Esophagus (tissue), 2 donors: ENCODE measurements around the gene SLC9A1. TPM values are rescaled to one million over a fixed set of nuclear protein-coding genes. Genes with fewer than 3 reads are reported as not detected.

Source experiments
- H3K27ac ChIP-seq, 2 donors: one replicate each; pipeline ENCODE4 v1.5.1; 2013; ENCODE audit warnings: low read depth in 2 of 2, mild to moderate bottlenecking in 2 of 2, inconsistent platforms in 1 of 2, low read length in 1 of 2, moderate library complexity in 1 of 2
- H3K27me3 ChIP-seq, 2 donors: one replicate each; pipeline ENCODE4 v1.6.1; 2013; ENCODE audit warnings: low read length in 2 of 2, control low read depth in 1 of 2, mild to moderate bottlenecking in 1 of 2; ENCODE audit not compliant: insufficient read depth in 2 of 2, control insufficient read depth in 1 of 2
- H3K36me3 ChIP-seq, 2 donors: one replicate each; pipeline ENCODE4 v1.6.1; 2013; ENCODE audit warnings: low read length in 1 of 2; ENCODE audit not compliant: control insufficient read depth in 2 of 2, insufficient read depth in 2 of 2
- H3K4me1 ChIP-seq, 2 donors: one replicate each; pipeline ENCODE4 v1.6.1; 2013; ENCODE audit warnings: low read length in 1 of 2; ENCODE audit not compliant: control insufficient read depth in 2 of 2, insufficient read depth in 2 of 2
- H3K4me3 ChIP-seq, 2 donors: one replicate each; pipeline ENCODE4 v1.5.1; 2013; ENCODE audit warnings: low read length in 2 of 2, mild to moderate bottlenecking in 2 of 2, low read depth in 1 of 2, moderate library complexity in 1 of 2
- H3K9me3 ChIP-seq, 2 donors: one replicate each; pipeline ENCODE4 v1.6.1; 2013; ENCODE audit warnings: mild to moderate bottlenecking in 2 of 2, low read depth in 1 of 2, low read length in 1 of 2, moderate library complexity in 1 of 2; ENCODE audit not compliant: control insufficient read depth in 2 of 2, insufficient read depth in 1 of 2
- WGBS, 2 donors: extraction: QIAGEN DNeasy Blood & Tissue Kit; methylation state at CpG; one replicate each; pipeline ENCODE4 v1.1.7; 2013; 5-methylcytosine and 5-hydroxymethylcytosine counted together
- polyA plus RNA-seq, 2 donors: library from polyadenylated mRNA; stranded (reverse); fragments of 200-250 nt; gene quantifications; one replicate each; pipeline ENCODE4 v1.2.3, GENCODE V29; 2013
- donor health status: healthy with polysubstance abuse.
- donor health status: Bipolar disorder and iron deficiency.

Gene SLC9A1
- polyA plus RNA-seq, 2 donors: 9.1 to 16.1 TPM

DNA sequence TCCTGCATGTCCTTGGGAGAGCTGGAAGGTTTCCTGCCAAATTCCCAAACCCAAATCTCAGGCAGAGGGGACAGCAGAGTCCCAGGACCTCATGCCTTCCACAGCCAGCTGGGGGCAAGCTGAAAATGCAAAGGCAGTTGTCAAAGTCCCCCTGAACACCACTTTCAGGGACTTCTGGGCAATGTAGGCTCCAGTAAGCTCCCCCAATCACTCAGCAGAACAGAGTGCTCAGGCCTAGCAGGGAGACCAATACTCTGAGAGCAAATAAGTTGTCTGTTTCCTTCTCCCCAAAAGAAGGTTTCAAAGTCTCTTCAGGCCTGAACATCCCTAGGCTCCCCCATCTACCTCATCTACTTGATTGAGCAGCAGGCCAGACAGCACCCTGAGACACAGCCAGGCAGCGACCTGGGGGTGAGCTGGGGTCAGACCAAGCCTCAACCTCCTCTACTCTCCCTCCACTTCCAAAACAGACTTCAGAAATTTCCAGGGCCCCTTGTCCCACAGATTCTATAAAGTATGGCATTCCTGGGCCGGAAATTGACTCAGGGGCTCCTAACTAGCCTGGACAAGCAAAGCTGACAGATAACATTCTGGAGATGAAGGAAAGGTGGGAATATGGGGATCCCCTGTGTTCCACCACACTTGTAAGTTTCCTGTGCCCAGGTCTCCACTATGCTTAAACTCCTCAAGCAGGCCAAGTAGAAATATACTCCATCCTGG is 1.9 kb downstream of the SLC9A1 start:
- Histone ChIP-seq H3K36me3 (no peaks in the 10 kb centered on the region), H3K4me3 (peak overlapping the region; percentile 74 to 75), H3K27me3 (no peaks in the 10 kb centered on the region), H3K4me1 (peaks cover 9 to 14% of the 10 kb centered on the region in 2 donors), H3K9me3 (no peaks in the 10 kb centered on the region), H3K27ac (peak overlapping the region; percentile 57 to 92)
- 31 to 48% methylated on average over 2 of the region's 2 CpGs for WGBS, 2 donors

DNA sequence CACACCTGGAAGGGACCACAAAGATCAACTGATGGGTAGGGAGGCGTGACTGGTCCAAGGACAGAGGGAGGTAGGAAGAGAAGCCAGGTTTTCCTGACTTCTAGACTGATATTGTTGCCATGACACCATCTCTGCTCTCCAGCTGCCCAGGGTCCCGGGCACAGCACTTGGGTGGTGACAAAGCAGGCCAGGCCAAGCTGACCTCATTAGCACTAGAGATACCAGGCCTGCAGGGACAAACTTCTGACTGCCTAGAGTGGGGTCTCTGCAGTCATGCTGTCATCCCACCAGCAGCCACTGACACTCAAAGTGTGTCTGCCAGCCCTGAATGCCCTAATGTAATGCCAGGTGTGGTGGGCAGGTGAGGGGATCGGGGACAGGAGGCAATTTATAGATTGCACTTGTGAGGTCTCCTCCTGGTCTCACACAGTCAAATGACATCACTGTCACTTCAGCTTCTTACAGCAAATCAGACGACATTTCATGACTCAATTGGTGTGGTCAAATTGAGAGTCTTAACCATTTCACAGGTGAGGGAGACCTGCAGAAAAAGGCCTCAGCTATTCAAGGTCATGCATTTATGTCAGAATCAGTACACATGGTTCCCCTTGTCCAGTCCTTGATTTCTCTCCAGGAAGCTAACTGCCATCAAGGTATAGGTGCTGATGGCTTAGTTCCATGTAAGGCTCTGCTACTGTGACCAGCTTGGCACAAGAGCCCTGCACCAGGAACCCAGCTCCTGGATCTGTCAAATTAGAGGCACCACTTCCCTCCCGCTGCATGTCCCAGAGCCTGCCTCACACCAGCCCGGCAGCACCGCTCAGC is 2.7 kb downstream of the SLC9A1 start:
- Histone ChIP-seq H3K4me1 (peaks cover 9 to 14% of the 10 kb centered on the region in 2 donors), H3K4me3 (peak overlapping the region; percentile 34 to 74), H3K9me3 (no peaks in the 10 kb centered on the region), H3K27me3 (no peaks in the 10 kb centered on the region), H3K27ac (peak overlapping the region in 1 of 2 donors; percentile 92), H3K36me3 (no peaks in the 10 kb centered on the region)
- 47 to 48% methylated on average over 7 of the region's 7 CpGs for WGBS, 2 donors

DNA sequence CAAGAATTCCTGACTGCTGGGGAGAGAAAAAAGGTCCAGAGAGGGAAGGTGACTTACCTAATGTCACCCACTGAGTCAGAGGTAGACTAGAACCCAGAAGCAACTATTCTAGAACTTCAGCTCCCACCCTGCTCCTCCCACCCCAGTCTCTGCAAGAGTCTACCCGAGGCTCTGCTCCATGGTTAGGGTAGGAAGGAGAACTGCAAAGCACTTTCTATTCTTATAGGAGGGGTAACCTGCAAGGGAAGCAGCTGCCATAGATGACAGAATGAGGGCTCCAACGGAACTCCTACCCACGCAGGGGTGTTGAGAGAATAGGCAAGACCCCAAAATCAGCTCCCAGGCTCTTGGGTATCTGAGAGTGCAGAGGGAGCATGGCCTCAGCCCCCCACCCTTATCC is 4.3 kb downstream of the SLC9A1 start:
- no peaks in the 10 kb centered on the region for H3K9me3 ChIP-seq
- WGBS, 2 donors: 78 to 80% methylated on average over 3 of the region's 3 CpGs
- peaks cover 12 to 17% of the 10 kb centered on the region in 2 donors for H3K4me1 ChIP-seq
- H3K4me3 ChIP-seq: no peak overlapping the region
- no peaks in the 10 kb centered on the region for H3K36me3 ChIP-seq
- no peak overlapping the region for H3K27ac ChIP-seq
- no peaks in the 10 kb centered on the region for H3K27me3 ChIP-seq

DNA sequence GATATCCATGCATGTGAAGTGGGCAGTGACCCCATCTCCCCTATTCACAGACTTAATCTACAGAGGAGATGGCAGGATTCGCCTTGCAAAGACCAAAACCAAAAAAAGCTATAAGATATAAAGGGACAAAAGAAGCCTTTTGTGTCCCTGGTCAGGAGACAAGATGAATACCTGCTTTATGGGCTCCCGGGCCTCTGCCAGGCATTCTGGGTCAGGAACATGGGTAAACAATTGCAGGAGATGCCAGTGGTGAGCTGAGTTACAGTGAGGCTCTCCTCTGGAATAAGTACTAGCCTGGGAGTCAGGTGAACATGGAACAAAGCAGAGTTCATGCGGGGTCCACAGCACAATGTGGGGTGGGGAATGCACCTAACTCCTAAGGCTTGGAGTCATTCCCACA is 4.7 kb downstream of the SLC9A1 start:
- no peak overlapping the region for H3K4me3 ChIP-seq
- H3K4me1 ChIP-seq: peaks cover 15 to 17% of the 10 kb centered on the region in 2 donors
- H3K27ac ChIP-seq: no peak overlapping the region
- 77 to 81% methylated on average over 3 of the region's 3 CpGs for WGBS, 2 donors
- H3K9me3 ChIP-seq: no peaks in the 10 kb centered on the region
- H3K27me3 ChIP-seq: no peaks in the 10 kb centered on the region
- H3K36me3 ChIP-seq: no peaks in the 10 kb centered on the region

DNA sequence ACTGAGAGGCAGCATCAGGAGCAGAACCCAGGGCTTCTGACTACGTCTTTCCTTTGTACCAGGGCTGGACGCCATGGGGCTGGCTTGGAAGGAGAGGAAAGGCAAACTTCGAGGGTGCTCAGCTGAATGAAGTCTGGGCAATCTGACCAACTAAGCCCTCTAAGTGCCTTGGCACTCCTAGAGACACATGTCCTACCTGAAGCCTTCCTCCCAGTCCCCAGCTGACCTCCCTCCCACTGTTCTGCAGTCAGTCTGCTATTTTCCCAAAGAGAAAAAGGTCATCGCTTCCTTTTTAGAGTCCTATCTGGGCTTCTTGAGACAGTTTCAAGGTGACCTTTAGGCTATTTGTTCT is 5.2 kb downstream of the SLC9A1 start:
- Histone ChIP-seq H3K27ac (peak overlapping the region in 1 of 2 donors; percentile 5), H3K4me1 (peaks cover 16 to 17% of the 10 kb centered on the region in 2 donors), H3K9me3 (no peaks in the 10 kb centered on the region), H3K27me3 (no peaks in the 10 kb centered on the region), H3K36me3 (no peaks in the 10 kb centered on the region), H3K4me3 (no peak overlapping the region)
- WGBS, 2 donors: 86 to 89% methylated on average over 4 of the region's 4 CpGs

DNA sequence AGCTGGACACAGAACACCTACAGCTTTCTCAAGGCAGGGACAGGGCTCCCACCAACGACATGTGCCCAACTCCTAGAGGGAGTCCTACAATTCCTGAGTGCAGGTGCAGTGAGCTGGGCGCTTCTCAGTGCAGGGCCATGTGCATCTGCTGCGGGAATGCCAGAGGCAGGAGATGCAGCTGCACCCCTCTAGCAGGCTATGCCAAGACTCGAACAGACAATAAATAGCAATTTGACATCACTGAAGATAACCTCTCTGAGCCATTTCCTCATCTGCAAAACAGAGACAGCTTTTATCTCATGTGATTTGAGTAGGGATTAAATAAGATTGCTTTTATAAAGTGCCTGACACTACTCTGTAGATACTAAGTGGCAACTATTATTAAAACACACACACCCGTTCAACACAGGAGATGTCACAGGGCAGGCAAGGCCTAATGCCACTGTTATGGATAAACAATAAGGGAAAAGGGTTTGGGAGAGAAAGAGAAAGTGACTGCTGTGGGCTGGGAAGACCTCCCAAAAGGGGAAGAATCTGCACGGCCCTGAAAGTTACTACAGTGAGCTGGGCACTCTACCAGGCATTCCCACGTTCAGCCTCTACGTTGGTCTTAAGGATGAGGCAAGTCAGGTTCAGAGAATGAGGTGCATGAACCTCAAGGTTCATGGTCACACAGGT is 5.7 kb downstream of the SLC9A1 start:
- Histone ChIP-seq H3K9me3 (no peaks in the 10 kb centered on the region), H3K27ac (peak overlapping the region in 1 of 2 donors; percentile 5), H3K4me3 (no peak overlapping the region), H3K36me3 (no peaks in the 10 kb centered on the region), H3K4me1 (peaks cover 15 to 17% of the 10 kb centered on the region in 2 donors), H3K27me3 (no peaks in the 10 kb centered on the region)
- 54 to 55% methylated on average over 8 of the region's 8 CpGs for WGBS, 2 donors

DNA sequence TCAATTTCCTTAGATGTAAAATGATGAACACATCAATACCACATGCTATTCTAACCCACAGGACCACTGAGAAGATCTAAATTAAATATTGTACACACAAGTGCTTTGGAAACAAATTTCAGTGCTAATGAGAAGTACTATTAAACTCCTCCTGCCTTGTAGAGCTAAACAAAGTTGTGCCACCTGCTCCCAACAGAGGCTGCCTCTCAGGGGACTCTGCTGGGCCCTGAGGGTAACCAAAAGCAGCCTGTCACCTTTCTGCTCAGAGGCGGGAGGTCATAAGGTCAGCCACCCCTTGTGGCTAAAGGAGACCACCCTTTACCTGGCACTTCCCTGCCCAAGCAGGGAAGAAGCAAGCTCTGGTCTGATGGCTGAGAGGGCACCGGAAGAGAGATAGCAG is 6.3 kb downstream of the SLC9A1 start:
- Histone ChIP-seq H3K27me3 (no peaks in the 10 kb centered on the region), H3K4me1 (peaks cover 9 to 10% of the 10 kb centered on the region in 2 donors), H3K36me3 (no peaks in the 10 kb centered on the region), H3K9me3 (no peaks in the 10 kb centered on the region), H3K27ac (no peak overlapping the region), H3K4me3 (no peak overlapping the region)
- 72 to 81% methylated on average over 2 of the region's 2 CpGs for WGBS, 2 donors

DNA sequence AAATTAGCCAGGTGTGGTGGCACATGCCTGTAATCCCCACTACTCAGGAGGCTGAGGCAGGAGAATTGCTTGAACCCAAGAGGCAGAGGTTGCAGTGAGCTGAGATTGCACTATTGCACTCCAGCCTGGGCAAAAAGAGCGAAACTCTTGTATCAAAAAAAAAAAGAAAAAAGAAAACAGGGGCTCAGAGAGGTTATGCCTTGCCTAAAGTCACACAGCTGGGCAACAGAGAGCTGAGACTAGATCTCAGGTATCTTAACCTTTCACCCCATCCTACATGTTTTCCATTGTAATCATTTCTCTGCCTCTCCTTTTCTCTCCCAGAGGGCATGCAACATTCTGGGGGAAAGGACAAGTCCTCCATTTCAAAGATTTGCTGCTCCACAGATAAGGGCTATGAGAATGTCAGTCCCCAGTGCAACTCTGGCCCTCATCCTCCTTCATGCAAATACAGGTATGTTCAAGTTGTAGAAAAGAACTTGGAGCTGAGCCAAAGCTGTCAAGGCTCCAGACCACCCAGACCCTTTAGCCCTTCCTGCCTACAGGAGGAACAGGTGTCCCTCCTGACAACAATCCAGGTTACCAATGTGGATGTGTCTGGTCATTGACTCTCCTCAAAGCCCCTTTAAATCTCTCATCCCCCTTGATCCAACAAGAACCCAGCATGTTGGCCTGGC is 6.9 kb downstream of the SLC9A1 start:
- 98 to 100% methylated on average over 1 of the region's 1 CpG for WGBS, 2 donors
- H3K27ac ChIP-seq: no peak overlapping the region

DNA sequence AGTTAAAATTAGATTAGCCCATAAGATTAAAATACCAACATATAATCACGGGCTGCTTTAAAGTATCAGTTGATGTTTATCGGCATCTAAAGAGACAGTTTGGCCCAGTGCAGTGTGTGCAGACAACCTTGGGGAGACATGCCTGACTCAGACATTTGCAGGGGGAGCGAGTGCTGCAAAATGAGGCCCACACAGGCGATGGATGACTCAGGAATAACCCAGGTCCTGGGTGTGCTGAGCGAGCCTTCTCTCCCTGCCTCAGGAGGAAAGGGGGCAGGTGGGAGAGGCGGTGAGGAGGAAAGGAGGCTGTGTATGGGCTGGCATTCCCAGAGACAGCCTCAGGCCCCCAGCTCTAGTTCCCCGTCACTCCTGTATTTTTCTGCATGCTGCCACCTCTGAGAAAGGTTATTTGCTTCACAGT is 9.0 kb downstream of the SLC9A1 start:
- peaks cover 12 to 14% of the 10 kb centered on the region in 2 donors for H3K4me1 ChIP-seq
- no peaks in the 10 kb centered on the region for H3K27me3 ChIP-seq
- peak overlapping the region; percentile 39 to 70 for H3K27ac ChIP-seq
- 41 to 42% methylated on average over 7 of the region's 7 CpGs for WGBS, 2 donors
- no peaks in the 10 kb centered on the region for H3K36me3 ChIP-seq
- no peaks in the 10 kb centered on the region for H3K9me3 ChIP-seq
- no peak overlapping the region for H3K4me3 ChIP-seq

More for the DNA sequence above, 6.9 kb downstream of the SLC9A1 start:
- Histone ChIP-seq H3K36me3 (no peaks in the 10 kb centered on the region), H3K27me3 (no peaks in the 10 kb centered on the region), H3K4me1 (peaks cover 9% of the 10 kb centered on the region in 2 donors), H3K4me3 (no peak overlapping the region), H3K9me3 (no peaks in the 10 kb centered on the region)
